ENCODE measurements around the gene ATP9B.

DNA sequence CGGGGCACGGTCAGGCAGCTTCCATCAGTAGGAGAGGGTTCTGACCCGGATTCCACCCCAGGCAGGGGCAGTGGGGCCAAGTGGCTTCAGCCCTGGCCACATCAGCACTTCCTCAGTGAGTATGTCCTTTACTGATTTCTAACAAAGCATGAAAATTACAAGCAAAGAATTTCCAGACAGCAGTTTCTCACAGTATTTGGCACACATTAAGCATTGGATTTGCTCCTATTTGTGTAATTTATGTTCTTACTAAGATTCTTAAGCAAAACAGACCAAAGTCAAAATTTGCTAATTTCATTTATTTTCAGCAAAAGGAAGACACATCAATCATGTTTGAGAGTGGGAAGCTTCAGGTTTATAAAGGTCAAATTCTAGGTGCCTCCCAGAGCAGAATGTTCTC lies 253.2 kb downstream of the ATP9B start:
- TF ChIP-seq CTCF (conservative IDR thresholded peaks at IDR 0.05 in 1 of 2, IDR thresholded peaks at IDR 0.05 in 1 of 2; ENCODE audit: extremely low read depth in 1 of 2, insufficient read depth in 1 of 2, low read depth in 1 of 2, low read length in 2 of 2), result no peak
- no peak for TF ChIP-seq EZH2 (IDR thresholded peaks at IDR 0.05; ENCODE audit: borderline replicate concordance, low read length)
